ENCODE data around the gene PLA2G2C.

DNA sequence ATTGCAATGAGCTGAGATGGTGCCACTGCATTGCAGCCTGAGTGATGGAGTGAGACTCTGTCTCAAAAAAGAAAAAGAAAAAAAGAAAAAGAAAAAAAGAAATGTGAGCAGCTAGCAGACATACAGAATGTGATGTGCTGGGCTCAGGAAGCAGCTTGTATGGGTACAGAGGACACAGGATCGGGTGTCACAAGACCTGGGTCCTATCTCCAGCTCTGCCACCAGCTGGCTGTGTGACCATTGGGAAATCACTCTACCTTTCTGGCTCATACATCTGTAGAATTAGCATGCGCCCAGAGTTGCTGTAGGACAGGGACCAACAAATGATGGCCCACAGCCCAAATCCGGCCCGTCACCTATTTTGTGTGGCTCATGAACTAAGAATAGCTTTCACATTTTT, 3.3 kb upstream of the PLA2G2C start:
- TF ChIP-seq, protein P1, sequence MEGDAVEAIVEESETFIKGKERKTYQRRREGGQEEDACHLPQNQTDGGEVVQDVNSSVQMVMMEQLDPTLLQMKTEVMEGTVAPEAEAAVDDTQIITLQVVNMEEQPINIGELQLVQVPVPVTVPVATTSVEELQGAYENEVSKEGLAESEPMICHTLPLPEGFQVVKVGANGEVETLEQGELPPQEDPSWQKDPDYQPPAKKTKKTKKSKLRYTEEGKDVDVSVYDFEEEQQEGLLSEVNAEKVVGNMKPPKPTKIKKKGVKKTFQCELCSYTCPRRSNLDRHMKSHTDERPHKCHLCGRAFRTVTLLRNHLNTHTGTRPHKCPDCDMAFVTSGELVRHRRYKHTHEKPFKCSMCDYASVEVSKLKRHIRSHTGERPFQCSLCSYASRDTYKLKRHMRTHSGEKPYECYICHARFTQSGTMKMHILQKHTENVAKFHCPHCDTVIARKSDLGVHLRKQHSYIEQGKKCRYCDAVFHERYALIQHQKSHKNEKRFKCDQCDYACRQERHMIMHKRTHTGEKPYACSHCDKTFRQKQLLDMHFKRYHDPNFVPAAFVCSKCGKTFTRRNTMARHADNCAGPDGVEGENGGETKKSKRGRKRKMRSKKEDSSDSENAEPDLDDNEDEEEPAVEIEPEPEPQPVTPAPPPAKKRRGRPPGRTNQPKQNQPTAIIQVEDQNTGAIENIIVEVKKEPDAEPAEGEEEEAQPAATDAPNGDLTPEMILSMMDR (IDR thresholded peaks at IDR 0.05 in 8 of 11, conservative IDR thresholded peaks at IDR 0.05 in 3 of 11): no peak
- TF ChIP-seq POLR2AphosphoS5 (IDR thresholded peaks at IDR 0.05): no peak
- no peak for TF ChIP-seq POLR2A (IDR thresholded peaks at IDR 0.05)
